Thyroid gland (tissue), 4 donors: ENCODE data around the gene ZFYVE21. TPM values are rescaled to one million over a fixed set of nuclear protein-coding genes. Genes with fewer than 3 reads are reported as not detected.

Source experiments
- DNase-seq, 2 donors: peaks; one replicate each; pipeline ENCODE4 v3.0.0-alpha.2; 2019
- H3K27ac ChIP-seq, 3 donors: fragments of 200-600 bp; sonication (generic); 1 replicate in 2 of 3; 2 replicates in 1 of 3; pipeline ENCODE4 v1.5.1; 2016 to 2019; ENCODE audit warnings: mild to moderate bottlenecking in 1 of 3, moderate library complexity in 1 of 3
- H3K27me3 ChIP-seq: fragments of 200-600 bp; sonication (generic); one replicate; pipeline ENCODE4 v1.5.1; 2019
- H3K36me3 ChIP-seq, 2 donors: fragments of 200-600 bp; sonication (generic); one replicate each; pipeline ENCODE4 v1.5.1; 2016 to 2019
- H3K4me1 ChIP-seq, 2 donors: fragments of 200-600 bp; sonication (generic); one replicate each; pipeline ENCODE4 v1.5.1; 2017 to 2019
- H3K4me3 ChIP-seq, 3 donors: fragments of 200-600 bp; sonication (generic); replicated peaks in 1 of 3; 1 replicate in 2 of 3; 2 replicates in 1 of 3; pipeline ENCODE4 v1.5.1; 2016; ENCODE audit warnings: mild to moderate bottlenecking in 1 of 3
- H3K9me3 ChIP-seq: fragments of 200-600 bp; sonication (generic); one replicate; pipeline ENCODE4 v1.5.1; 2017
- POLR2A ChIP-seq, 2 donors: fragments of 450-650 bp; IDR thresholded peaks; one replicate each; pipeline ENCODE4 v1.6.1; 2017; ENCODE audit warnings: antibody characterized with exemption in 2 of 2, mild to moderate bottlenecking in 2 of 2, moderate library complexity in 1 of 2
- WGBS, 2 donors: methylation state at CpG; one replicate each; pipeline ENCODE4 v1.1.5; 2017; 5-methylcytosine and 5-hydroxymethylcytosine counted together
- intact Hi-C: fragments of 100-400 bp; cut with DNase I; formaldehyde crosslinking; loops from one replicate; pipeline ENCODE4 v1.15.1; 2023
- total RNA-seq, 4 donors: library from RNA; depleted of rRNA; stranded (reverse); fragments of >200 nt; gene quantifications; one replicate each; pipeline ENCODE4 v1.2.3, GENCODE V29; 2016
- TF ChIP-seq, protein P1 (sequence below), 6 experiments: fragments of 200-600 bp in 3 of 6; fragments of 450-650 bp in 3 of 6; sonication (generic) in 3 of 6; IDR thresholded peaks; one replicate each; pipeline ENCODE4 v1.5.1; 2016 to 2019; ENCODE audit warnings: antibody characterized with exemption in 6 of 6, mild to moderate bottlenecking in 2 of 6, inconsistent platforms in 1 of 6, moderate library complexity in 1 of 6

Gene ZFYVE21
- total RNA-seq, 4 donors from 2014 or later = 113 to 167 (median 131) TPM

DNA sequence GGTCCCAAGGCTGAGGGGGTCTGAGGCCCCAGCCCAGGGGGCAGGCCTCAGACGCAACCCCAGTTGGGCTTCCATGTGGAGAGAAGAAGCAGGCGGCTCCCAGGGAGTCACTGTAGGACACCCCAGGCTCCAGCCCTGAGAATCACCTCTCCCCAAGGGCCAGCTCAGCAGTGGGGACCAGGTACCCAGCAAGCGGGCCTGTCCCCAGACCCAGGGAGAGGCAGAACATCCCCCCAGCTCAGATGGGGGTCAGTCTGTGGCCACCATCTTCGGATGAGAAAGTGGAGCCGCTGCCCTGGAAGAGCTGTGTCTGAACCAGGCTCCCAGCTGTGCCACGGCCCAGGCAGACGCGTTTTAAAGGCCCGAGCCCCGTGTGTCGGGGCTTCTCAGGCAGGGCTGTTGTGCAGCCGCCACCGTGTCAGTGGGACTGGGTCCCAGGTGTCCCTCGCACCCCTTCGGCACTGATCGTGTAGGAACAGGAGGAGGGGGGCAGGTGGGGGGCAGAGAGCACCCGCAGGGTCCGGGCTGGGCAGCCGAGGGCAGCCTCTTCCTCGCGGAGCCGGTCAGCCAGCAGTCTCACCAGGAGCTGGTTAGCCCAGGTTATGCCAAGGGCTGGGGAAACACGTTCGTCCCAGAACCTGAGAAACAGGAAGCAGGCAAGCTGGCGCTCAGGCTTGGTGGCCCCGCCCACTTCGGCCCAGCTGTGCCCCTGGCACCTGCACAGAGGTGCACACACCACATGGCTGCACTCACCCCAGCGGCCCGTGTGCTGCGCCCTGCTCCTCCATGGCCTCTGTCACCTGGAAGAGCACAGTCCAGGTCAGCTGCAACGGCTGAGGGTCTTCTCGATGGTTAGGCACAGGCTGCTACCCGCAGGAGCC lies 17.0 kb upstream of the ZFYVE21 start:
- no peak overlapping the region for H3K27ac ChIP-seq
- DNase-seq = no peak
- WGBS, 2 donors = 89 to 92% methylated on average over 7 to 17 of the region's 33 CpGs
- TF ChIP-seq, protein P1, sequence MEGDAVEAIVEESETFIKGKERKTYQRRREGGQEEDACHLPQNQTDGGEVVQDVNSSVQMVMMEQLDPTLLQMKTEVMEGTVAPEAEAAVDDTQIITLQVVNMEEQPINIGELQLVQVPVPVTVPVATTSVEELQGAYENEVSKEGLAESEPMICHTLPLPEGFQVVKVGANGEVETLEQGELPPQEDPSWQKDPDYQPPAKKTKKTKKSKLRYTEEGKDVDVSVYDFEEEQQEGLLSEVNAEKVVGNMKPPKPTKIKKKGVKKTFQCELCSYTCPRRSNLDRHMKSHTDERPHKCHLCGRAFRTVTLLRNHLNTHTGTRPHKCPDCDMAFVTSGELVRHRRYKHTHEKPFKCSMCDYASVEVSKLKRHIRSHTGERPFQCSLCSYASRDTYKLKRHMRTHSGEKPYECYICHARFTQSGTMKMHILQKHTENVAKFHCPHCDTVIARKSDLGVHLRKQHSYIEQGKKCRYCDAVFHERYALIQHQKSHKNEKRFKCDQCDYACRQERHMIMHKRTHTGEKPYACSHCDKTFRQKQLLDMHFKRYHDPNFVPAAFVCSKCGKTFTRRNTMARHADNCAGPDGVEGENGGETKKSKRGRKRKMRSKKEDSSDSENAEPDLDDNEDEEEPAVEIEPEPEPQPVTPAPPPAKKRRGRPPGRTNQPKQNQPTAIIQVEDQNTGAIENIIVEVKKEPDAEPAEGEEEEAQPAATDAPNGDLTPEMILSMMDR (IDR thresholded peaks at IDR 0.05) = no peak
- no peak for TF ChIP-seq POLR2A (IDR thresholded peaks at IDR 0.05)
- no peaks in the 10 kb centered on the region for H3K9me3 ChIP-seq
- peaks cover 47 to 60% of the 10 kb centered on the region in 2 donors for H3K36me3 ChIP-seq
- peaks cover 0 to 19% of the 10 kb centered on the region in 2 donors for H3K4me1 ChIP-seq
- H3K27me3 ChIP-seq = no peaks in the 10 kb centered on the region
- H3K4me3 ChIP-seq = no peak overlapping the region
- intact Hi-C loops = no loop called here

DNA sequence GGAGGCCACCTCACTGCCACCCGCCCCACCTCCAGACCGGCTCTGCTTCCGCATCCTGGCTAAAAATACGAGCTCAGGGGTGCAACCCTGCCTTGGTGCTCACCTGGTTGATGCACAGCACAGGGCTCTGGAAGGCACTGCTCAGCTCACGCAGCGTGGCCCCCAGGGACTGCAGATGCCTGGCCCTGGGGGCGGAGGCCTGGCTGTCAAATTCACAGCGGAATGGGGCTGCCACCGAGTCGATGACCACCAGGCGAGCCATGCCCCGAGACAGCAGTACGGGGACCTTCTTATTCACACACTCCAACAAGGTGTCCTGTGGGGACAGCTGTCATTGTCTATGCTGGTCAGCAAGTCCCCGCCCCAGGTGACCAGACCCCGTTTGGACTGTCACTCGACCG lies 16.3 kb upstream of the ZFYVE21 start:
- TF ChIP-seq POLR2A (IDR thresholded peaks at IDR 0.05) = no peak
- TF ChIP-seq, protein P1 (IDR thresholded peaks at IDR 0.05) = no peak
- Histone ChIP-seq H3K36me3 (peaks cover 42 to 59% of the 10 kb centered on the region in 2 donors), H3K4me1 (peaks cover 0 to 19% of the 10 kb centered on the region in 2 donors), H3K4me3 (no peak overlapping the region), H3K27me3 (no peaks in the 10 kb centered on the region), H3K9me3 (no peaks in the 10 kb centered on the region), H3K27ac (no peak overlapping the region)
- intact Hi-C loops = no loop called here
- no peak for DNase-seq
- 94 to 95% methylated on average over 11 to 12 of the region's 17 CpGs for WGBS, 2 donors

DNA sequence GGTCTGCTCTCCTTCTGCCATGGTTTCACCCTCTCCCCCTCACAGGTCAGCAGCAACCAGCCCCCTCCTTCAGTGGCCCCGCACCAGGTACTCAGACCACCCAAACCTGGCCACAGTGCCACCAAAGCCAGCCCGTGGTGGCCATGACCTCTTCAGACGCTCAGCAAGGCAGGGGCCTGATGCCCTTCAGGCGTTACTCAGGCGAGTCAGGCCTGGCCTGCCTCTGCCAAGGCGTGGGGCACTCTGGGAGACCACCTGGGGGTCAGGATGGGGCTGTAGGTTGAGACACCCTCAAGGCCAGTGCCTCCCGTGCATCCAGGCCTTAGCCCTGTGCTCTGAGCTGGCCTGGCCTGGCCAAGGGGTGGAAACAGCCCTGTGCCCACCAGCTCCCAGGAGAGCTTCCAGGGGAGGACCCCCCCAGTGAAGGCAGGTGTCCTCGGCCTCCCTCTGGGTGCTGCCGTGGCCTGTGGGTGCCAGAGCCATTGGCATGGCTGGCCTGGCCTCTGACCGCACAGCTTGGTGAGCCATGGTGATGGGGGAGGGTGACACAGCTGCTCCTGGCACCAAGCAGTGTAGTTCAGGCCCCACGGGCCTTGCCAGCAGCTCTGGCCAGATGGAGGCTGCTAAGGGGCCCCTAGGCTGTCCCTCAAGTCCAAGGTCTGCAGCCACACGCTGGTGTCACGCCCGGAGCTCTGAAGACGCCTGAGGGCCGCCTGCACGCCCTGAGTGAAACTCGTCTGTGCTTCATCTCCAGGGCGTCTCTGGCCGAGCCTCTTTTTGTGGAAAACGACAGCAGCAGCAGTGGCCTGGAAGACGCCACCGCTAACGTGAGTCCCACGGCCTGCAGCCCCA lies 15.5 kb upstream of the ZFYVE21 start:
- Histone ChIP-seq H3K4me1 (peaks cover 0 to 19% of the 10 kb centered on the region in 2 donors), H3K4me3 (no peak overlapping the region), H3K27me3 (no peaks in the 10 kb centered on the region), H3K36me3 (peaks cover 38 to 52% of the 10 kb centered on the region in 2 donors), H3K9me3 (no peaks in the 10 kb centered on the region), H3K27ac (peak overlapping the region in 1 of 3 donors; percentile 28)
- intact Hi-C loops = no loop called here
- TF ChIP-seq POLR2A (IDR thresholded peaks at IDR 0.05) = no peak
- TF ChIP-seq, protein P1 (IDR thresholded peaks at IDR 0.05) = no peak
- 86 to 90% methylated on average over 17 of the region's 25 CpGs for WGBS, 2 donors
- DNase-seq = no peak

DNA sequence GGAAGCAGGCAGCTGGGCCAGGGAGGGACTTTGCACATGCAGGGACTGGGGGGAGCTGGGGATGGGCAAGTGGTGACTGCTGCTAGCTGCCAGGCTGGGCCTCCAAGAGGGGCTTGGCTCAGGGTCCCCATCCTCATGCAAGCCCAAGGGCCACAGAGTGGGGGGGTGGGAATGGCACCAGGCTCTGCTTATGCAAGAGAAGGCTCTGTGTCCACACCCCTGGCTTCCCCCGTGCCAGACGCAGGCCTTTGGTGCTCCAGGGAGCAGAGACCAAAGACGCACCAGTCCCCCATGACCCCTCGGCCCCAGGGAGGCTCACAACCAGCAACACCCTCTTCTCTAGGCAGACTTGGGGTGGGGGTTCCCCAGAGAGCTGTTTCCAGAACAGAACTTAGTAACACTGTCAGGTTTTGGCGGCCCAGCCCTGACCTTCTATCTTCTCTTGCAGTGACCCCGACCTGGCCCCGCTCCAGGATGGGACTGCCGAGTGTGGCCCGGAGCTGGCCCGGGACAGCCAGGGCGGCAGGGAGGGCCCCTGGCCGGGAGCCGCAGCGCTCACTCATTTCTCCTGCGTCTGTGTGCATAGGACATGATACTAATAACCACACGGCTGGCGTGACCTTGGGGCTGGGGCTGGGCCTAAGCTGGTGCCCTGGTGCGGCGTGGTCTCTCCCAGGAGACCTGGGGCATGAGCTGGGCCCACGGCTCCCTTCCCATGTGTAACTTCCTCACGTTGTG lies 14.7 kb upstream of the ZFYVE21 start:
- intact Hi-C loops = no loop called here
- no peaks in the 10 kb centered on the region for H3K9me3 ChIP-seq
- peaks cover 0 to 19% of the 10 kb centered on the region in 2 donors for H3K4me1 ChIP-seq
- H3K36me3 ChIP-seq = peaks cover 38 to 52% of the 10 kb centered on the region in 2 donors
- no peak overlapping the region for H3K27ac ChIP-seq
- H3K4me3 ChIP-seq = no peak overlapping the region
- no peaks in the 10 kb centered on the region for H3K27me3 ChIP-seq
- no peak for TF ChIP-seq POLR2A (IDR thresholded peaks at IDR 0.05)
- TF ChIP-seq, protein P1 (IDR thresholded peaks at IDR 0.05) = no peak
- DNase-seq = no peak
- WGBS, 2 donors = 83% methylated on average over 19 to 20 of the region's 21 CpGs
